Measurements from ENCODE around the gene TSHZ3.

Gene TSHZ3

GRCh38 chr19:31262725-31263191 lies 86.5 kb downstream of the TSHZ3 start:
- DNase-seq (ENCODE audit: low read depth) = no peak

GRCh38 chr19:31261603-31262212 lies 87.5 kb downstream of the TSHZ3 start:
- no peak for DNase-seq (ENCODE audit: low read depth)

DNA sequence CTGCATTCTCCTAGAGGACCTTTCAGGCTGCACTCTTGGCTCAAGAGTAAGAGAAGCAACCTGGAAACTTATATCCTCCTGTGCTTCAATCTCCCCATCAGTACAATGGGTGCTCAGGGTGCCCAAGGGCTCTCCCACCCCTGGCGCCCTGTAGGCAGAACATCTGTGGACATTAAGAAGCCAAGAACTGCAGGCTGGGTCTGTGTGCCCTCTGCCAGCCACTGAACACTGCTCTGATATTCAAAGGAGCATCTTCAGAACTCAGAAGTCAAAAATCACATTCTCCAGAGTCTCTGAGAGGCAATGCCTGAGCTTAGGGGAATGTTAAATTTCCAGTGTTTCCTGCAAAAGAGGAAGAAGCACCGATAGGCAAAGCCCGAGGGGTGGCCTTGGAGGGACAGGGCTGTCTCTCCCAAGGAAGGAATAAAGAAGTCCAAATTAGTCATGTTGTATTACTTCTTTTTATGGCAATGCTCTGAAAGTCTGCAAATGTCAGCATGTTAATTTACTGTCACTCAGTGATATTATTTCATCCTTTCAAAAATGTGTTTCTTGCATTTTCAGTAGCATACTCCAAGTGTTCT lies 88.1 kb downstream of the TSHZ3 start:
- no peak for DNase-seq (ENCODE audit: low read depth)

DNA sequence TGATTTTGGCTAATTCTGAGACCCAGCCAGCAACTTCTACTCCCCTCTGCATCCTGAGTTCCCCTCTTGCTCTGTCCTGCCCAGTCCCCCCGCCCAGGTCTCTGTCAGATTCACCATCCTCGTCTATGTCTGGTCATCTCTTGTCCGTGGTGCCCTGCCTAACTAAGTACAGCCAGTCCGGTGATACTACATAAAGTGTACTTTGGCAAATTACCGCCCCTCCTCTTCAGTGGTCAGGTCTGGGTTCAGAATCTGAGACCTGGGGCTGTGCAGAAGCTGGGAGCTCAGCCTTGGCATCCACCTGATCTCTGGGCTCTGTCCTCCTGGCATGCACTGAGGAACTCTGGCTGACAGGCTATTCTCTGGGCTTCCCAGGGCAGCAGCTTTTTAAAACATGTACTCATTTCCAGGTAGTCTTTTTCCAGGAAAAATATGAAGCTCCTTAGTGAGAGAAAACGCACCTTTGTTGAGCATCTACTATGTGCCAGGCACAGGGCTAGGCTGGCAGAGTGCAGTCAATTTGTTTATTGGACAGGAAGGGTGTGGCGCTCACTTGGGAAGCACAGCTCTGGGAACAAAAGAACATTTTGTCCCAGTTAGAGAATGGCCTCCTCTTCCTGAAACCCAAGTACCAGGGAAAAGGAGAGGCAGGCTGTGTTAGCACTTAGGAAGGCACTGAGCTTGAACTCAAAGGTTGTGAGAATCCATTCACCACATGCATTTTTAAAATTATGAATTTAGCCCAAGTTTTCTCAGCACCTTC lies 88.9 kb downstream of the TSHZ3 start:
- DNase-seq (ENCODE audit: low read depth) = no peak

DNA sequence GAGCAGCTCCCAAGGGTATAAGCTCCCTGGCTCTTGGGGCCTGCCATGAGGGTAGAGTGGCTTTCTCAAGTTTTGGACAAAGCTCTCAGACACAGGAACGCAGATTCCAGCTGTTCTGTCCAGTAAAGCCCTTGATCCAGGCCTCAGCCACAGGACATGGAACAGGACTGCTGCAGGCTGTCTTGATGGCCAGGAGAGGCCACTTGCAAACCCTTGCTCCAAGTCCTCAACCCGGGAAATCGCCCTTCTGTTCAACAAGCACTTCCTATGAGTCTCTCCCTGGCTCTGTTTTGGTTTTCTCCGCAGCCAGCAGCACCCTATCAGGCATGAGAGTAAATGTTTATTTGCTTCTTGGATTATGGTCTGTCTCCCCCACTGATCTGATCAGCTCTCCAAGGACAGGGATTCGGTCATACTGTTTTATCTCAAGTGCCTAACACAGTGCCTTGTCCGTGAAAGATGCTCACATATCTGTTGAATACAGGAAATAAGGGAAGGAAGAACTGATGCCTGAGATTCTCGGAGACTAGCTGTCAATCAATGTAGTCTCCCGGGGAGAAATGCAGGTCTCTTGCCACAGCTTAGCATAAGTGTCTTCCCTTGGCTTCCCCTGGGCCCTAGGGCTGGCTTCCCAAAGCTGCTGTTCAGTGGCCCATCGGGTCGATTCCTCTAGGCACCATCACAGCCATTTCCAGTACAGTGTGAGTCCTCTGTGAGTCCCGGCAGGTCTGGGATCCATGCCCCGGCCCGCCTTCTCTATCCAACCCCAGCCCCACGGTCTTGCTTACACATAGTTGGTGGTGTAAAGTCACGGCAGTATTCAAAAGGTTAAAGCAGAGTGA lies 90.8 kb downstream of the TSHZ3 start:
- no peak for DNase-seq (ENCODE audit: low read depth)

GRCh38 chr19:31257426-31258130 lies 91.7 kb downstream of the TSHZ3 start:
- no peak for DNase-seq (ENCODE audit: low read depth)

GRCh38 chr19:31257025-31257424 lies 92.2 kb downstream of the TSHZ3 start:
- DNase-seq (ENCODE audit: low read depth) = no peak

- DNase-seq (ENCODE audit: low read depth) = no peak
These were observed 92.7 kb downstream of the TSHZ3 start for GRCh38 chr19:31256593-31256960.

- DNase-seq (ENCODE audit: low read depth) = no peak
These were observed 93.2 kb downstream of the TSHZ3 start for GRCh38 chr19:31255831-31256592.

GRCh38 chr19:31255174-31255799 lies 93.9 kb downstream of the TSHZ3 start:
- no peak for DNase-seq (ENCODE audit: low read depth)

DNA sequence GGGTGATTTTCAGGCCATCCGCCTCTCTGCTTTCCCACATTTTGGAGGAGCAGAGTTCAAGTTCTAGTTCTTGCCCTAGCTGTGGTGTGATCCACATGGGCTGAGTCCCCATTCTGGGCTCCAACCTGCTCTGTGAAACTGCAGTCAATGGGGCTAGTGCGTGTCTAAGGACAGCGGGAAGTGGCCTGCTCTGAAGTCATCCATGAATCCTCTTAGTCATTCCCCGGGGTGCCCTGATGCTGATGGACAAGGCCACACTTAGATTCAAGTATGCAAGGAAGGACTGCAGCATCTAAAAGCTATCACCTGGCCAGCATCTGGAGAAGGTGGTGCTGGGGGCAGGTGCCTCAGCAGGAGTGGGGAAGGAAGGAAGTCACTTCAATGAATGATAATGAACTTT lies 94.6 kb downstream of the TSHZ3 start:
- no peak for DNase-seq (ENCODE audit: low read depth)

DNA sequence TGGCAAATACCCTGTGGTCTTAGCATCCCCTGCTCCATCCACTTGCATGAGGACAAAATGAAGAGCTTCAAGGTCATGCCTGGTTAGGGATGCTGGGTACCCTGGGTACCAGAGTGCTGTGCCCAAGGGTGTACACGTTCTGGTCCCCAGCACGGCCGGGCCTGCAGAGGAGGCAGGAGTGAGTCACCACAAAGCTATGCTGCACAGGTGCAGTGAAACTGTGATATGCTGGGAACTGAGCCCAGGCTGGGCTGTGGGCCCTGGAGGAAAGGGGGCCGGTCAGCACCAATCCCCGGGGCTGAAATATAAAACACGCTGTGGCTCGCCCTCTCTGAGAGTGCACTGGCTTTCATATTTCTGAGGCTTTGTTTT lies 95.1 kb downstream of the TSHZ3 start:
- DNase-seq (ENCODE audit: low read depth) = no peak

- DNase-seq (ENCODE audit: low read depth) = no peak
These were observed 95.6 kb downstream of the TSHZ3 start for GRCh38 chr19:31253526-31254179.

DNA sequence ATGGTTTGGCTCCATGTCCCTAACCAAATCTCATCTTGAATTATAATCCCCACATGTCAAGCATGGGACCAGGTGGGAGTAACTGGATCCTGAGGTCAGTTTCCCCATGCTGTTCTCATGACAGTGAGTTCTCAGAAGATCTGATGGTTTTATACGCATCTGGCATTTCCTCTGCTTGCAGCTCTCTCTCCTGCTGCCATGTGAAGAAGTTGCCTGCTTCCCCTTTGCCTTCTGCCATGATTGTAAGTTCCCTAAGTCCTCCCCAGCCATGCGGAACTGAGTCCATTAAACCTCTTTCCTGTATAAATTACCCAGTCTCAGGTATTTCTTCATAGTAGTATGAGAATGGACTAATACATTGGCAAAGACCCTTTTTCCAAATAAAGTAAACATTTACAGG lies 96.8 kb downstream of the TSHZ3 start:
- no peak for DNase-seq (ENCODE audit: low read depth)

DNA sequence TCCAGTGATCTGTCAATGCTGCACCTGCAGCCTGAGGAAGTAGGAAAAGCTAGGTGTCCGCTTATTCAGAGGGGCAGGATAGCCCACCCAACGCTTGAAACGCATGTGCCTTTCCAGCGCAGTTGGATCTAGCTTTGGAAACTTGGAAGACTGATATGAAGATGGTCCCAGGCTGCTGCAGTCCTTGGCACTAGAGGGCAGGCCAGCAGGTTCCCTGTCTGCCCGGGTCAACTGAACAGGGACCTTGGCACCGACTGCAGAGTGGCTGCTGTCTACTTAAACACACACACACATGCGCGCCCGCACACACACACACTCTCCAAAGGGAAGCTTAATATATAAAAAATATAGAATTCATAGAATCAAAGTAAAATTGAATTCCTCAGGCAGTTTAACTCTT lies 100.0 kb downstream of the TSHZ3 start:
- DNase-seq (ENCODE audit: low read depth) = no peak

DNA sequence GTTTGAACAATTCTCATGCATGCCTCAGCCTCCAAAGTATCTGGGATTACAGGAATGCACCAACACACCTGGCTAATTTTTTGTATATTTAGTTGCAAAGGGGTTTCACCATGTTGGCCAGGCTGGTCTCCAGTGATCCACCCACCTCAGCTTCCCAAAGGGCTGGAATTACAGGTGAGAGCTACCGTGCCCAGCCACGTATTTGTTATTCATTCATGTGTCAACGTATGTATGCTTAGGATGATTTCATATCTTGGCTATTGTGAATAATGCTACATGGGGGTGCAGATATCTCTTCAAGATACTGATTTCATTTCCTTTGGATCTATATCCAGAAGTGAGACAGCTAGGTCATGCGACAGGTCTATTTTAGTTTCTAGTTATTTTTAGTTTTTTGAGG lies 113.4 kb downstream of the TSHZ3 start:
- DNase-seq (ENCODE audit: low read depth) = no peak

- DNase-seq (ENCODE audit: low read depth) = no peak
These were observed 115.9 kb downstream of the TSHZ3 start for GRCh38 chr19:31233295-31233800.

DNA sequence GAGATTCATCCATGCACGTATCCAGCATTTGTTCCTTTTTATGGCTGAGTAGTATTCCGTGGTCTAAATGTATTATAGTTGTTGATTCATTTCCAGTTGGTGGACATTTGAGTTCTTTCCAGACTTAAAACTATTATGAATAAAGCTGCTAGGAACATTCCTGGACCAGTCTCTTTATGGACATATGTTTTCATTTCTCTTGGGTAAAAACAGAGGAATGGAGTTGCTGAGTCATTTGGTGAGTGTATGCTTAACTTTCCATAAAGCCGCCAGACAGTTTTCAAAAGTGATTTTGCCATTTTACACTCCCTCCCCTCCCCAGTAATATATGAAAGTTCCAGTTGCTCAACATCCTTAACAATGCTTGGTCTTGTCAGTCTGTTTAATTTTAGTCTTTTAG lies 116.4 kb downstream of the TSHZ3 start:
- no peak for DNase-seq (ENCODE audit: low read depth)

- DNase-seq (ENCODE audit: low read depth) = no peak
These were observed 117.1 kb downstream of the TSHZ3 start for GRCh38 chr19:31232180-31232579.

GRCh38 chr19:31231237-31231636 lies 118.0 kb downstream of the TSHZ3 start:
- DNase-seq (ENCODE audit: low read depth) = no peak
